Nucleus accumbens (tissue), 56 donors: Measurements from ENCODE around the gene CCDC87.
A peak's percentile ranks its signal among the peaks of the same experiment; 100 is the strongest.
"Not testable (repeated sequence)": the region's sequence is repeated elsewhere in the genome, so short reads cannot be mapped to it uniquely, and the experiment has no call there.

Experiments used
- DNase-seq, 56 donors: peaks; one replicate each; lab custom pipeline; 2025; lab: John Stamatoyannopoulos, UW

The CCDC87 gene

GRCh38 chr11:66617155-66617834 lies 24.4 kb upstream of the CCDC87 start:
- peak in 7 of 56 donors; percentile 54 to 80 (median 69) for DNase-seq

DNA sequence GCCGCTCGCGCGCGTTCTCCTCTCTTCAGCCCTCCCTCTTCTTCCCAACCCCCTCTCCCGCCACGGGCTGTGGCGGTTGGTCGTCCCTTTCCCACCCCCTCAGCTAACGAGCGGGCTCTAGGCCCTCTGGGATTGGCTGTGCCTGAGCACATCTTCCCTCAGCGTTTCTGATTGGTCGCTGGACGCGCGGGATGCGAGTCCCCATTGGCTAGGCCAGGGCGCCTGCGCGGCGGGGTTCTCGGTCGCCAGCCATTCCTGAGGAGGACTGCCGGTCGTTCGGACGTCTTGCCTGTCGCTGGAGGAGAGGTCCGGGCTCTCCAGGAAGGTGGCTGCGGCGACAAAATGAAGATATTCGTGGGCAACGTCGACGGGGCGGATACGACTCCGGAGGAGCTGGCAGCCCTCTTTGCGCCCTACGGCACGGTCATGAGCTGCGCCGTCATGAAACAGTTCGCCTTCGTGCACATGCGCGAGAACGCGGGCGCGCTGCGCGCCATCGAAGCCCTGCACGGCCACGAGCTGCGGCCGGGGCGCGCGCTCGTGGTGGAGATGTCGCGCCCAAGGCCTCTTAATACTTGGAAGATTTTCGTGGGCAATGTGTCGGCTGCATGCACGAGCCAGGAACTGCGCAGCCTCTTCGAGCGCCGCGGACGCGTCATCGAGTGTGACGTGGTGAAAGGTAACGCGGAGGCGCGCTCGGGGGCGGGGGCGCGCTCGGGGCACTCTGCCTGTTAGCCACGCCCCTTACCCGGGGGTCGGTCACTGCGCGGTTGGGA lies 23.7 kb upstream of the CCDC87 start, which contains the start of gene RBM14:
Gene RBM14, plus strand, starts transcription at position 252 of the 776 bp plus-strand sequence. Its CDS starts 91 bp downstream, at position 343.
- peak; percentile 64 to 99 (median 98) for DNase-seq

DNA sequence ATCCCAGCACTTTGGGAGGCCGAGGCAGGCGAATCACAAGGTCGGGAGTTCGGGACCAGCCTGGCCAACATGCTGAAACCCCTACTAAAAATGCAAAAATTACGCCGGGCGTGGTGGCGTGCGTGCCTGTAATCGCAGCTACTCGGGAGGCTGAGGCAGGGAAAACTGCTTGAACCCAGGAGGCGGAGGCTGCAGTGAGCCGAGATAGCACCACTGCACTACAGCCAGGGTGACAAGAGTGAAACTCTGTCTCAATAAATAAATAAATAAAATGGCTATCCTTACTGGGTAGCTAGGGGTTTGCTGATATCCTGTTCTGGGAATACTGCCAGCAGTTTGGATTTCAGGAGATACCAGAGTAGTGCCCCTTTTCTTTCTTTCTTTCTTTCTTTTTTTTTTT lies 21.2 kb upstream of the CCDC87 start:
- DNase-seq = no peak

DNA sequence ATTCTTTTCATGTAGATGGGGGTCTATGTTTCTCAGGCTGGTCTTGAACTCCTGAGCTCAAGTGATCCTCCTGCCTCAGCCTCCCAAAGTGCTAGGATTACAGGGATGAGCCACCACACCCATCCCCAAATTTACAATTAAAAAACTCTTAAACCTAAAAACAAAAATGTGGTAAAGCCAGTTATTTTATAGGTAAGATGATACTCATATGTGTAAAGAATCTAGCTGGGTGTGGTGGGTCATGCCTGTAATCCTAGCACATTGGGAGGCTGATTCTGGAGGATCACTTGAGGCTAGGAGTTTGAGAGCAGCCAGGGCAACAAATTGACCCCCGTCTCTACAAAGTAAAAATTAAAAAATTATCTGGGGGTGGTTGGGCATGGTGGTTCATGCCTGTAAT lies 19.6 kb upstream of the CCDC87 start:
- no peak for DNase-seq

DNA sequence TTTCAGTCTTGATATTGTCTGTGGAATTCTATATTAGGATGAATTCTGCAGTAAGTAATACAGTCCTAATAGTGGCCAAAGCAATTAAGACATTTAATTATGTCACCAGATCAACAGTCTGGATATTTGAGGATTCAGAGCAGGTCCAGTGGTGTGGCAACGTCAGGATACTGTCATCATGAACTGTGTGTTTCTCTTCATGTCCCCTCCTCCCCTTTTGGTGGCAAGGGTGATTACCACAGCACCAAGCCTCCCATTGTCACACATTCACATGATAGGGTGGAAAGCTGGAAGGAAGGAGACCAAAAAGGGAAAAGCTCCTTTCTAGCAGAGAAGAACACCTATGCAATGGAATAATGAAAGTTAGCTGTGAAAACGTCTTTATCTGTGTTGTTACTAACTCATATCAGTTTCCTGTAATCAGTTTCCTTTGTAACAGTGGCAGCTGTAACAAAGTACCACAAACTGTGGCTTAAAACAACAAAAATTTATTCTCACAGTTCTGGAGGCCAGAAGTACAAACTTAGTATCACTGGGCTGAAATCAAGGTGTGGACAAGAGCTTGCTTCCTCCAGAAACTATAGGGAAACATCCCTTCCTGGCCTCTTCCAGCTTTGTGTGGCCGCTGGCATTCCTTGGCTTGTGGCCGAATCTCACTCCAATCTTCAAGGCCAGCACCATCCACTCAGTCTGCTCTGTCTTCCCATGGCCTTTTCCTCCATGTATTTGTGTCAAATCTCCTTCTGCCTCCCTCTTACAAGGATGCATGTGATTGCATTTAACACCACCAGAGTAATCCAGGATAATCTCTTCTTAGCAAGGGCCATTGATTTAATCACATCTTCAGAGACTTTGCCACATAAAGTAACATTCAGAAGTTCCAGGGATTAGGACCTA lies 17.1 kb upstream of the CCDC87 start:
- DNase-seq = no peak

GRCh38 chr11:66607126-66607834 lies 14.4 kb upstream of the CCDC87 start:
- peak in 35 of 56 donors; percentile 5 to 64 (median 32) for DNase-seq

GRCh38 chr11:66606608-66607007 lies 13.7 kb upstream of the CCDC87 start:
- DNase-seq = not testable (repeated sequence)

DNA sequence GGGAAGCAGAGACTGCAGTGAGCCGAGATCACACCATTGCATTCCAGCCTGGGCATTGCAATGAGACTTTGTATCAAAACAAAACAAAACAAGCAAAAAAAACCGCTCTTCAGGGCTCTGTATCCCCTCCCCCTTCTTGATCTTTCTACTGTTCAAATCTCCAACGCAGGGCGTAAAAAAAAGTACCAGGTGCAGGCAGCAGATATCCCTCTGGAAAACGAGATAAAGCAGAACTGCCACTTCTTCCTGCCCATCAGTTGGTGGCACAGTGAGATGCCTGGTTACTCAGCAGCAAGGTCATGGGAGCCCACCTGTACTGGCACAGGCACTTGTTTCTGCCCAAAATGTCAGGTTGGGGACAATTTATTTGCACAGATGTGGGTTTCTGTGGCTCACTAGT lies 11.3 kb upstream of the CCDC87 start:
- no peak for DNase-seq

- DNase-seq = no peak
Observed at GRCh38 chr11:66603072-66603471, 10.2 kb upstream of the CCDC87 start.

- DNase-seq = no peak
Observed at GRCh38 chr11:66600631-66601233, 7.9 kb upstream of the CCDC87 start.

DNA sequence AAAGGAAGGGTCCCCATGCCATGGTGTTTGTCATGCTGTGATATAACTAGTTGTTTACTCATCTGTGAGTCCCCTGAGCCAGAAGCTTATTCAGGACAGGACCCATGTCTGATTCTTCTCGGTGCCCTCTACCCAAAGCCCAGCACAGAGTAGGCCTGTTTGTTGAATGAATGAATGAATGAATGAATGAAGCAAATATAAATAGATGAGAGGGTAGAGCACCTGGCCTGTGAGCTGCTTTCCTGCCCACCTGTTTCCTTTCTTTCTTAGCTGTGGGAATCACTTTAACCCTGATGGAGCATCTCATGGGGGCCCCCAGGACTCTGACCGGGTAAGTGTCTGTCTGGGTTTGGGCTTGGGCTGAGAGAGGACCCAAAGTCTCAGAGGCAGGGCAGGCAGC lies 7.4 kb upstream of the CCDC87 start:
- DNase-seq = no peak

GRCh38 chr11:66598993-66599392 lies 6.1 kb upstream of the CCDC87 start:
- DNase-seq = no peak

DNA sequence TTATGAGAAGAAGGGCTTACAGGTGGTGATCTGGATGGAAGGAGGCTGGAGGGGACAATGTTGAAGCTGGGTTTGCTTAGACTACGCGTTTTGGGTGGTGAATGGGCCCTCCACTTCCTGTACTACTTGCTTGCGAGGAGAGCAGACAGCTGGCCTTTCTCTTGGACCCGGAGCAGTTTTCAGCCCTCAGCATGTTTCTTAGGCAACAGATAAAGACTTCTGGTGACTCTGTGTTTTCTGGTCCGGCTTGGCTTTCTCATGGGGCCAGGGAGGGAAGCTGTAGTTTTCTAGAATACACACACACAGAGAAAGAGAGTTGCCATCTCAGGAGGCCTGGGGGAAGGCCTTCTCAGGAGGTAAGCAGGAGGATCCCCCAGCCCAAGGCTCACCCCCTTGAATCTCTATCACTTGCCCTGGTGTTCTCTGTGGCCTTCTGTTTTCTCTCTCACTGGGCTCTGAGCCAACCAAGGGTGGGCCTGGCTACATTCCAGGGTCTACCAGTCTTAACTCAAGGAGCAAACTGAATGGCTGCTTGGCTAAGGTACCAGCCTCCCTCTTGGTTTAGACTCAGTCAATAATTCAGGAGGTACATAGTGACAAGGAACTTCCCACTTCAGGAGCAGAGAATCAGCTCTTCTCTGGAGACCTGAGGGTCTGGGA lies 2.5 kb upstream of the CCDC87 start:
- DNase-seq = peak in 15 of 56 donors; percentile 4 to 41 (median 21)

DNA sequence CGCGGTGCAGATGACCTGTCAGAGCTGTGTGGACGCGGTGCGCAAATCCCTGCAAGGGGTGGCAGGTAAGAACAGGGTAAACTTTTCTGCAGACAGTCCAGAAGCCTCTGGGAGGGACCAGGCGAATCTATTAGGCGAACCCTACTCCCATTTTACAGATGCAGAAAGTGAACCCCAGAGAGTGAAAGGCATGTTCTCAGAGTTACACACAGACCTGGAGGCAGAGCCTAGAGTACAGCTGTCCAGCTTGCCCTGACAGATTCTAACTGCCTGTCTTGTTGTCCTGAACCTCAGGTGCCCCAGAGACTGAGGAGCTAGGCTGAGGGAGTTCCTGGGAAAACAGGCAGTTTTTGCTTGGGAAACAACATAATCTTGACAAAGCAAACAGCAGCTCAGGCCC lies 787 bp upstream of the CCDC87 start:
- DNase-seq = no peak

DNA sequence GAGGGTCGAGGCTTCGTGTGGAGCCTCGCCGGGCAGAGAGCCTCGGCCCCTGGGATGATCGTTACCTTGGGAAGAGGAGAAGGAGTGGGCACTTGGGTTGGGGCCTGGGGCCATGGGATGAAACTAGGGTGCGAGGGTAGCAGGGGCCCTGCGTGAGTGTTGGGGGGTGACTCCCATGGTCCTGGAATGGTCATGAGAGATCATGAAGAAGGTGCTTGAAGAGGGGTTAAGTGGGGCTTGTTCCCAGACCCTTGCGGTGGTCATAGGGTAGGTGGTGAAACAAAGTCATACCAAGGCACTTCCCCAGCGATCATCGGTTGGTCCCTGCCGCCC lies 406 bp upstream of the CCDC87 start:
- DNase-seq = no peak

DNA sequence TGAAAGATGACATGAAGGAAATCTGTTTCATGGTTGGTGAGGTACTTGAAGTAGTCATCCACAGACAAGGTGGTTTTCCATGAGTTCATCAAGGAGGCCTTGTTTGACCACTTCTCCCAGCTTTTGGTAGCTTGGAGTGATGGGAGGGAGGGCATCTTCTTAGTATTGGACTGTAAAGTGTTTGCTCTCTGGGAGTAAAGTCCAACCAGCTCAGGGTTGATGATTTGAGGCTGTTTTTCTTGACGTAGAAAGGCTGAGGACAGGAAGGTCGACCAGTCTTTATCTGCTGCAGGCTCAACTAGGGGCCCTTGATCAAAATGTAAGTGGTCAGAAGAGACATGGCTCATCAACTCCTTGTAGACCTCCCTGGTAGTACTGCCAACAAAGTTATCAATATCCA lies 1.7 kb downstream of the CCDC87 start:
- DNase-seq = no peak

DNA sequence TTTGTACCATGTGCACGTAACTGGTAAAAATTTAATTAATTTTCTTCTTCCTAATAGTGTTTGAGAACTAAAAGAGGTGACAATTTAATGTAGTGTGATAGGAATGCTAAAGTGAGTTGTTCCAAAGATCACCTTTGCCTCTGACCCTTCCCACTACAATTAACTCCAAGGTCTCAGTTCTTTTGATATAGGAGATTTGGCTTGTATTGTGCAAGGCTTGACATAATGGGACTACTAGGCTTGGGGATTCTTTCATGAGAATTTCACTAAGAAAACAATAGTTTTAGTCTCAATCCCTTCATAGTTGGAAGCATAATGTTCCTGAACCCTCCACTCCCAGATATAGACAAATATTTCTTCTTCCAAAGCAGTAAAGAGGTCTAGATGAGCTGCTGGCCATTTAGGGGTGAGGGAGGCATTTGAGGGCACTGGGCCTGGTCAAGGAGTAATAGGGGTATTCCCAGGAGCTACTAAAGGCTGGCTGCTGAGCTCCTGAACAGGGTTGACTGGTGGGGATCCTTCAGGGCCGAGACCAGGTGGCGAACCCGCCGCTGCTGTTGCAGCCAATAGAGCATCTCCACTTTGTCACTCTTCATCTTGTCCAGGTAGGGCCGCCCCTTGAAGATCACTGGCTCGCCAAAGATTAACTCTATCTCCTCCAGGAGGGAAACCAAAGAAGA lies 2.7 kb downstream of the CCDC87 start:
- no peak for DNase-seq

GRCh38 chr11:66589315-66589714 lies 3.5 kb downstream of the CCDC87 start:
- DNase-seq = not testable (repeated sequence)

- no peak for DNase-seq
Observed at GRCh38 chr11:66586136-66586535, 6.7 kb downstream of the CCDC87 start.
